ENCODE data around the gene CEP89. TPM values are rescaled to one million over a fixed set of nuclear protein-coding genes. Genes with fewer than 3 reads are reported as not detected.
"Not testable (repeated sequence)": the region's sequence is repeated elsewhere in the genome, so short reads cannot be mapped to it uniquely, and the experiment has no call there.

The CEP89 gene
- total and polyA plus RNA-seq, 2 donors = 6.8 to 12.5 TPM

GRCh38 chr19:32890841-32891240 is 80.9 kb downstream of the CEP89 start:
- no peak for DNase-seq (ENCODE audit: low read depth in 6 of 9, low spot score in 9 of 9)
- no peaks in the 10 kb centered on the region for H3K4me1 ChIP-seq (ENCODE audit: control insufficient read depth in 2 of 2, insufficient read depth in 2 of 2, low read length in 2 of 2)
- peaks cover 3 to 12% of the 10 kb centered on the region in 2 donors for H3K9me3 ChIP-seq (ENCODE audit: control insufficient read depth in 2 of 2, insufficient read depth in 1 of 2, low read length in 1 of 2)
- WGBS = 99% methylated on average over 10 of the region's 10 CpGs
- H3K4me3 ChIP-seq (ENCODE audit: low read length in 2 of 2) = no peak overlapping the region
- no peaks in the 10 kb centered on the region for H3K27me3 ChIP-seq (ENCODE audit: control insufficient read depth in 2 of 2, insufficient read depth in 1 of 2, low read length in 1 of 2)
- H3K27ac ChIP-seq (ENCODE audit: low read depth in 1 of 2, low read length in 1 of 2) = no peak overlapping the region
- peaks cover 5 to 13% of the 10 kb centered on the region in 2 donors for H3K36me3 ChIP-seq (ENCODE audit: control insufficient read depth in 2 of 2, insufficient read depth in 2 of 2, low read length in 1 of 2)

- peaks cover 3 to 12% of the 10 kb centered on the region in 2 donors for H3K9me3 ChIP-seq (ENCODE audit: control insufficient read depth in 2 of 2, insufficient read depth in 1 of 2, low read length in 1 of 2)
- 98% methylated on average over 13 of the region's 13 CpGs for WGBS
- no peaks in the 10 kb centered on the region for H3K4me1 ChIP-seq (ENCODE audit: control insufficient read depth in 2 of 2, insufficient read depth in 2 of 2, low read length in 2 of 2)
- peaks cover 5 to 13% of the 10 kb centered on the region in 2 donors for H3K36me3 ChIP-seq (ENCODE audit: control insufficient read depth in 2 of 2, insufficient read depth in 2 of 2, low read length in 1 of 2)
- H3K4me3 ChIP-seq (ENCODE audit: low read length in 2 of 2) = no peak overlapping the region
- no peak overlapping the region for H3K27ac ChIP-seq (ENCODE audit: low read depth in 1 of 2, low read length in 1 of 2)
- no peak for DNase-seq (ENCODE audit: low read depth in 6 of 9, low spot score in 9 of 9)
- no peaks in the 10 kb centered on the region for H3K27me3 ChIP-seq (ENCODE audit: control insufficient read depth in 2 of 2, insufficient read depth in 1 of 2, low read length in 1 of 2)
These were observed 81.4 kb downstream of the CEP89 start for GRCh38 chr19:32890326-32890725.

- H3K9me3 ChIP-seq (ENCODE audit: control insufficient read depth in 2 of 2, insufficient read depth in 1 of 2, low read length in 1 of 2) = peaks cover 3 to 12% of the 10 kb centered on the region in 2 donors
- no peaks in the 10 kb centered on the region for H3K4me1 ChIP-seq (ENCODE audit: control insufficient read depth in 2 of 2, insufficient read depth in 2 of 2, low read length in 2 of 2)
- no peak overlapping the region for H3K4me3 ChIP-seq (ENCODE audit: low read length in 2 of 2)
- no peak for DNase-seq (ENCODE audit: low read depth in 6 of 9, low spot score in 9 of 9)
- H3K27me3 ChIP-seq (ENCODE audit: control insufficient read depth in 2 of 2, insufficient read depth in 1 of 2, low read length in 1 of 2) = no peaks in the 10 kb centered on the region
- H3K36me3 ChIP-seq (ENCODE audit: control insufficient read depth in 2 of 2, insufficient read depth in 2 of 2, low read length in 1 of 2) = peaks cover 4 to 13% of the 10 kb centered on the region in 2 donors
- H3K27ac ChIP-seq (ENCODE audit: low read depth in 1 of 2, low read length in 1 of 2) = no peak overlapping the region
- 97% methylated on average over 11 of the region's 11 CpGs for WGBS
These were observed 82.4 kb downstream of the CEP89 start for GRCh38 chr19:32889137-32889934.

- DNase-seq (ENCODE audit: low read depth in 6 of 9, low spot score in 9 of 9) = no peak
- peaks cover 0 to 9% of the 10 kb centered on the region in 2 donors for H3K36me3 ChIP-seq (ENCODE audit: control insufficient read depth in 2 of 2, insufficient read depth in 2 of 2, low read length in 1 of 2)
- no peaks in the 10 kb centered on the region for H3K4me1 ChIP-seq (ENCODE audit: control insufficient read depth in 2 of 2, insufficient read depth in 2 of 2, low read length in 2 of 2)
- no peaks in the 10 kb centered on the region for H3K27me3 ChIP-seq (ENCODE audit: control insufficient read depth in 2 of 2, insufficient read depth in 1 of 2, low read length in 1 of 2)
- H3K4me3 ChIP-seq (ENCODE audit: low read length in 2 of 2) = no peak overlapping the region
- peaks cover 0 to 12% of the 10 kb centered on the region in 2 donors for H3K9me3 ChIP-seq (ENCODE audit: control insufficient read depth in 2 of 2, insufficient read depth in 1 of 2, low read length in 1 of 2)
- H3K27ac ChIP-seq (ENCODE audit: low read depth in 1 of 2, low read length in 1 of 2) = no peak overlapping the region
- 98% methylated on average over 4 of the region's 4 CpGs for WGBS
These were observed 84.1 kb downstream of the CEP89 start for GRCh38 chr19:32887572-32888215.

GRCh38 chr19:32886241-32886640 is 85.5 kb downstream of the CEP89 start:
- peaks cover 0 to 8% of the 10 kb centered on the region in 2 donors for H3K9me3 ChIP-seq (ENCODE audit: control insufficient read depth in 2 of 2, insufficient read depth in 1 of 2, low read length in 1 of 2)
- H3K4me3 ChIP-seq (ENCODE audit: low read length in 2 of 2) = no peak overlapping the region
- H3K36me3 ChIP-seq (ENCODE audit: control insufficient read depth in 2 of 2, insufficient read depth in 2 of 2, low read length in 1 of 2) = peaks cover 0 to 9% of the 10 kb centered on the region in 2 donors
- no peaks in the 10 kb centered on the region for H3K27me3 ChIP-seq (ENCODE audit: control insufficient read depth in 2 of 2, insufficient read depth in 1 of 2, low read length in 1 of 2)
- no peak for DNase-seq (ENCODE audit: low read depth in 6 of 9, low spot score in 9 of 9)
- 97% methylated on average over 7 of the region's 7 CpGs for WGBS
- no peak overlapping the region for H3K27ac ChIP-seq (ENCODE audit: low read depth in 1 of 2, low read length in 1 of 2)
- no peaks in the 10 kb centered on the region for H3K4me1 ChIP-seq (ENCODE audit: control insufficient read depth in 2 of 2, insufficient read depth in 2 of 2, low read length in 2 of 2)

- not testable (repeated sequence) for H3K36me3 ChIP-seq (ENCODE audit: control insufficient read depth in 2 of 2, insufficient read depth in 2 of 2, low read length in 1 of 2); H3K27me3 ChIP-seq (ENCODE audit: control insufficient read depth in 2 of 2, insufficient read depth in 1 of 2, low read length in 1 of 2); H3K27ac ChIP-seq (ENCODE audit: low read depth in 1 of 2, low read length in 1 of 2); DNase-seq (ENCODE audit: low read depth in 6 of 9, low spot score in 9 of 9); H3K4me3 ChIP-seq (ENCODE audit: low read length in 2 of 2); H3K4me1 ChIP-seq (ENCODE audit: control insufficient read depth in 2 of 2, insufficient read depth in 2 of 2, low read length in 2 of 2); H3K9me3 ChIP-seq (ENCODE audit: control insufficient read depth in 2 of 2, insufficient read depth in 1 of 2, low read length in 1 of 2)
- 88% methylated on average over 5 of the region's 5 CpGs for WGBS
These were observed 86.5 kb downstream of the CEP89 start for GRCh38 chr19:32885255-32885654.

GRCh38 chr19:32881766-32882165 is 90.0 kb downstream of the CEP89 start:
- no peak overlapping the region for H3K4me3 ChIP-seq (ENCODE audit: low read length in 2 of 2)
- no peaks in the 10 kb centered on the region for H3K9me3 ChIP-seq (ENCODE audit: control insufficient read depth in 2 of 2, insufficient read depth in 1 of 2, low read length in 1 of 2)
- H3K36me3 ChIP-seq (ENCODE audit: control insufficient read depth in 2 of 2, insufficient read depth in 2 of 2, low read length in 1 of 2) = peaks cover 0 to 13% of the 10 kb centered on the region in 2 donors
- DNase-seq (ENCODE audit: low read depth in 6 of 9, low spot score in 9 of 9) = no peak
- 97% methylated on average over 12 of the region's 12 CpGs for WGBS
- no peaks in the 10 kb centered on the region for H3K4me1 ChIP-seq (ENCODE audit: control insufficient read depth in 2 of 2, insufficient read depth in 2 of 2, low read length in 2 of 2)
- no peaks in the 10 kb centered on the region for H3K27me3 ChIP-seq (ENCODE audit: control insufficient read depth in 2 of 2, insufficient read depth in 1 of 2, low read length in 1 of 2)
- H3K27ac ChIP-seq (ENCODE audit: low read depth in 1 of 2, low read length in 1 of 2) = no peak overlapping the region

- 100% methylated on average over 2 of the region's 2 CpGs for whole genome bisulfite sequencing
- no peak for DNase-seq (ENCODE audit: low read depth in 6 of 9, low spot score in 9 of 9)
- H3K36me3 ChIP-seq (ENCODE audit: control insufficient read depth in 2 of 2, insufficient read depth in 2 of 2, low read length in 1 of 2) = peaks cover 0 to 13% of the 10 kb centered on the region in 2 donors
- no peaks in the 10 kb centered on the region for H3K4me1 ChIP-seq (ENCODE audit: control insufficient read depth in 2 of 2, insufficient read depth in 2 of 2, low read length in 2 of 2)
- H3K9me3 ChIP-seq (ENCODE audit: control insufficient read depth in 2 of 2, insufficient read depth in 1 of 2, low read length in 1 of 2) = no peaks in the 10 kb centered on the region
- H3K27me3 ChIP-seq (ENCODE audit: control insufficient read depth in 2 of 2, insufficient read depth in 1 of 2, low read length in 1 of 2) = no peaks in the 10 kb centered on the region
- H3K27ac ChIP-seq (ENCODE audit: low read depth in 1 of 2, low read length in 1 of 2) = no peak overlapping the region
- H3K4me3 ChIP-seq (ENCODE audit: low read length in 2 of 2) = no peak overlapping the region
These were observed 91.1 kb downstream of the CEP89 start for GRCh38 chr19:32880622-32881021.

- 92% methylated on average over 8 of the region's 8 CpGs for WGBS
- no peak overlapping the region for H3K4me3 ChIP-seq (ENCODE audit: low read length in 2 of 2)
- no peaks in the 10 kb centered on the region for H3K9me3 ChIP-seq (ENCODE audit: control insufficient read depth in 2 of 2, insufficient read depth in 1 of 2, low read length in 1 of 2)
- no peaks in the 10 kb centered on the region for H3K4me1 ChIP-seq (ENCODE audit: control insufficient read depth in 2 of 2, insufficient read depth in 2 of 2, low read length in 2 of 2)
- peaks cover 0 to 13% of the 10 kb centered on the region in 2 donors for H3K36me3 ChIP-seq (ENCODE audit: control insufficient read depth in 2 of 2, insufficient read depth in 2 of 2, low read length in 1 of 2)
- no peak overlapping the region for H3K27ac ChIP-seq (ENCODE audit: low read depth in 1 of 2, low read length in 1 of 2)
- DNase-seq (ENCODE audit: low read depth in 6 of 9, low spot score in 9 of 9) = no peak
- H3K27me3 ChIP-seq (ENCODE audit: control insufficient read depth in 2 of 2, insufficient read depth in 1 of 2, low read length in 1 of 2) = no peaks in the 10 kb centered on the region
These were observed 92.0 kb downstream of the CEP89 start for GRCh38 chr19:32879741-32880140.
